HG03060 (cell line): ENCODE measurements around the gene SPAM1.
"Not testable (repeated sequence)": the region's sequence is repeated elsewhere in the genome, so short reads cannot be mapped to it uniquely, and the experiment has no call there.

ENCODE experiments used
- ATAC-seq: cut with Tn5 transposase; IDR thresholded peaks from one replicate; pipeline ENCODE4 v1.9.1; 2021; ENCODE audit warnings: low read depth, moderate number of reproducible peaks; ENCODE audit not compliant: unreplicated experiment

SPAM1 gene, protein sequence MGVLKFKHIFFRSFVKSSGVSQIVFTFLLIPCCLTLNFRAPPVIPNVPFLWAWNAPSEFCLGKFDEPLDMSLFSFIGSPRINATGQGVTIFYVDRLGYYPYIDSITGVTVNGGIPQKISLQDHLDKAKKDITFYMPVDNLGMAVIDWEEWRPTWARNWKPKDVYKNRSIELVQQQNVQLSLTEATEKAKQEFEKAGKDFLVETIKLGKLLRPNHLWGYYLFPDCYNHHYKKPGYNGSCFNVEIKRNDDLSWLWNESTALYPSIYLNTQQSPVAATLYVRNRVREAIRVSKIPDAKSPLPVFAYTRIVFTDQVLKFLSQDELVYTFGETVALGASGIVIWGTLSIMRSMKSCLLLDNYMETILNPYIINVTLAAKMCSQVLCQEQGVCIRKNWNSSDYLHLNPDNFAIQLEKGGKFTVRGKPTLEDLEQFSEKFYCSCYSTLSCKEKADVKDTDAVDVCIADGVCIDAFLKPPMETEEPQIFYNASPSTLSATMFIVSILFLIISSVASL

DNA sequence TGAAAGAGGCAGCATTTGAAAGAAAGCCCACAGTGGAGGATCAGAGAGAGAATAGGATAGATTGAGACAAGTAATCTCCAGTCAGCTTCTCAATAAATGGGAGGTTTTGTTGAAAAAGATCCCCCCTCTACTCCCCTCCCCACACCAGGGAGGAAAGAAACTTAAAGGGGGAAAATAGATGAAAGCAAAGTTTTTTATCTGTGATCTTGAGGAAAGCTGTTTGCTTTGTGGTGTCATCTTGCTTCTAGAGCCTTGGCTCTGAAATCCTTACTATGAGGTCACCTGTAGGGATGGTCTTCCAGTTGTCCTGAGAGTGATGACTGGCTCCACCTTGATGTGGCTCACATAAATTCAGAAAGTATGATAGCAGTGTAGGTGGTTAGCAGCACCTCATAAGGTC, at the start of gene SPAM1:
Gene SPAM1, plus strand, starts transcription at position 301 of the 400 bp plus-strand sequence. CDS start 28,330 bp downstream, outside the sequence.
- ATAC-seq: no peak

DNA sequence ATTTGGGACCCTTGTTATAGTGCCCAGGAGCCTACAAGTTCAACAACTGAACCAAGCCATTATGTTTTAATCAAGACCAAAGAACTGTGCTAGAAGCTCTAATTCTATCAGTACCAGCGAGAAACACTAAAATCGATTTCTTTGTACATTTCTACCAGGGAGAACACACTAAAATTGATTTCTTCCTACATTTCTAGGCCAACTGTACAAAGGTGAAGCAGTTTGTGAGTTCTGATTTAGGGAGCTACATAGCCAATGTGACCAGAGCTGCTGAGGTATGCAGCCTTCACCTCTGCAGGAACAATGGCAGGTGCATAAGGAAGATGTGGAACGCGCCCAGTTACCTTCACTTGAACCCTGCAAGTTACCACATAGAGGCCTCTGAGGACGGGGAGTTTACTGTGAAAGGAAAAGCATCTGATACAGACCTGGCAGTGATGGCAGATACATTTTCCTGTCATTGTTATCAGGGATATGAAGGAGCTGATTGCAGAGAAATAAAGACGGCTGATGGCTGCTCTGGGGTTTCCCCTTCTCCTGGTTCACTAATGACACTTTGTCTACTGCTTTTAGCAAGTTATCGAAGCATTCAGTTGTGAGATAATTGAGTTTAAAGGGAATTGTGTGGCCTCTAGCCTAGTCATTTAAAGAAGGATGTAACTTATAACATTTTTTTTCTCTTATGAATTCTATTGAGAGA, 48.3 kb upstream of the SPAM1 start:
- ATAC-seq: no peak

DNA sequence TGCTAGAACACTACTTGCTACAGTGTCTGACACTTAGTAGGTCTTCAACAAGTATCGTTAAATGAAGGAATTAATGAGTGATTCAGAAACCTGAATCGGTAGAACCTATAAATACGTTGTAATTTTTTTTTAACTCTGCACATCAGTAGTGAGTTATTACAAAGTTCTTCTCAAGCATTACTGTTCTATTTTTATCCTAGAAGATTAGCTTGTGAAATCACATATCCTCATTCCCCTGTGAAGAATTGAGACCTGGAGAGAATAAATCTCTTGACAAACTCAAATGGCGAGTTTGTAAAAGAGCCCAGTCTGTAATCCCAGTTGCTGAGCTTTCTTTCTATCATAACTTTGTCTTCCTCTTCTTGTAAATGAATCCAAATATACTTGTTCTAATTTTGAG, 45.4 kb upstream of the SPAM1 start:
- no peak for ATAC-seq

DNA sequence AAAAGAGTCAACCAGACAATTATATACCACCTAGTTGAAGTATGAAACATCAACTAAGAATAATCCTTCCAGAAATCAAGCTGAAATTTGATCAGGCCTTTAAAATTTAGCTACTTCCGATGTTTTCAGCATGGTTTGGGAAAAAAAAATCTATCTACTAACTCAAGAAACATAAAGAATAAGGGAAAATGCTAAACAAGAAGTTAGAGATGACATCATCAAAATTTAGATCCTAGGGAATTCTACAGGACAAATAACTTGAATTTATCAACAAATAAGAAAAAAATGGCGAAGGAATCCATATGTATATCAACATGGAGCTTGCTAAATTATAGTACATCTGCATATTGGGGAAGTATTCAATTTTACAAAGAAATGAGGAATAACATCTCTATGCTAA, 43.7 kb upstream of the SPAM1 start:
- ATAC-seq: no peak

DNA sequence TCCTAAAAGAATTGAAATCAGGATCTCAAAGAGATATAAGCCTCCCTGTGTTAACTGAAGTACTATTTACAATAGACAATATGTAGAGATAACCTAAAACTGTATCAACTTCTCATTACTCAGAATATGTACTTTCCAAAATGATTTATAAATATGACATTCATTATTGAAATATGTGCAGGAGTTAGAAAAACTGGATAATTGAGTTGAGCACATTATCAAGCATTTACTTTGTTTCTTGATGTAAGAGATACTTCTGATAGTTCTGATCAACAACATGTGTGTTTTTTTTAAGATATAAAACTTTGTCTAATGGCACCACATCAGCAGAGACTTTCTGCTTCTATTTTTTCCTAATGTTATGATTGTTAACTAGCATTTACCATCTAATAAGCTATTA, 41.9 kb upstream of the SPAM1 start:
- ATAC-seq: no peak

DNA sequence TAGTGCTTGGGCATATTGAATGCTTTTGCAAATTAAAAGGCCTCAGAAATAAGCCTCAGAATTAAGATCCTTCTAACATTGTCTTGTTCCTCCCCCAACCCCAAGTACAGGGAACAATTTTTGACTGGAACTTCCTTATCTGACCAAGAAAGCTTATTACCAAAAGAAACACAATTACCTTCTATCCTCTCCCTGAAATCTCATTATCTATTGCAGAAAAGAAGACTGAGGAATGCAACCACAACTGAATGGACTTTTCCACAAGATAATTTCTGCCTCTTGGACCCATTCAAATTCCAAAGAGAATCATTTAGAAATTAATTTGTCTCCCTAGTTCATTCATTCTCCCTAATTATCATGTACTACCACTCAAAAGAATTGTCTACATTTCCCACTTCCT, 36.8 kb upstream of the SPAM1 start:
- ATAC-seq: no peak

DNA sequence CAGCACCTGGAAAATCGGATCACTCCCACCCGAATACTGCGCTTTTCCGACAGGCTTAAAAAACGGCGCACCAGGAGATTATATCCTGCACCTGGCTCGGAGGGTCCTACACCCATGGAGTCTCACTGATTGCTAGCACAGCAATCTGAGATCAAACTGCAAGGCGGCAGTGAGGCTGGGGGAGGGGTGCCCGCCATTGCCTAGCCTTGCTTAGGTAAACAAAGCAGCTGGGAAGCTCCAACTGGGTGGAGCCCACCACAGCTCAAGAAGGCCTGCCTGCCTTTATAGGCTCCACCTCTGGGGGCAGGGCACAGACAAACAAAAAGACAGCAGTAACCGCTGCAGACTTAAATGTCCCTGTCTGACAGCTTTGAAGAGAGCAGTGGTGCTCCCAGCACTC, 30.3 kb upstream of the SPAM1 start:
- ATAC-seq: not testable (repeated sequence)

DNA sequence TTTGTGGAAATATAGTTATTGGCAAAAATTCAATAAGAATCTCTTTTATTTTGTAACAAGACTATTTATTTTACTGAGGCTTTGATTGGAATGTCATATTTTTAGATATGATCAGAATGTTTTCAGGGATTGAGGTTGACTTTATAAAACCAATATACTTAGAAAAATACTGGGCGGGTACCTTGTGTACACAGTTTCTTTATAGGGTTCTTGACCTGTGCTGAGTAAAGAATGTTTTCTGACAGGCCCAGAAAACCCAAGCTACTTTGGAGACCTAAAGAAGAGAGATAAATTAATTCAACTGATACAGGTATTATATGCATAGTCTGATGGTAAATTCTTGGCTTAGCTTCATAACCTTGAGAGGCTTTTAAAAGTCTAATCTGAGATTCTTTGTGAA, 23.9 kb upstream of the SPAM1 start:
- ATAC-seq: no peak

DNA sequence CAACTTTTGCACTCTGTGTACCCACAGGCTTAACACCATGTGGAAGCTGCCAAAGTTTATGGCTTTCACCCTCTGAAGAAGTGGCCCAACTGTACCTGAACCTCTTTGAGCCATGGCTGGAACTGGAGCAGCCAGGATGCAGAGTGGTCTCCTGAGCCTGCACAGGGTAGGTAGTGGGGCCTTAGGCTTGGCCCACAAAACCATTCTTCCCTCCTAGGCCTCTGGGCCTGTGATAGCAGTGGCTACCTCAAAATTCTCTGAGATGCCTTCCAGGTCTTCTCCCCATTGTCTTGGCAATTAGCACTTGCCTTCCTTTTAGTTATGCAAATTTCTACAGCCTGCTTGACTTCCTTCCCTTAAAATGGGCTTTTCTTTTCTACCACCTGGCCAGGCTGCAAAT, 19.3 kb upstream of the SPAM1 start:
- no peak for ATAC-seq

DNA sequence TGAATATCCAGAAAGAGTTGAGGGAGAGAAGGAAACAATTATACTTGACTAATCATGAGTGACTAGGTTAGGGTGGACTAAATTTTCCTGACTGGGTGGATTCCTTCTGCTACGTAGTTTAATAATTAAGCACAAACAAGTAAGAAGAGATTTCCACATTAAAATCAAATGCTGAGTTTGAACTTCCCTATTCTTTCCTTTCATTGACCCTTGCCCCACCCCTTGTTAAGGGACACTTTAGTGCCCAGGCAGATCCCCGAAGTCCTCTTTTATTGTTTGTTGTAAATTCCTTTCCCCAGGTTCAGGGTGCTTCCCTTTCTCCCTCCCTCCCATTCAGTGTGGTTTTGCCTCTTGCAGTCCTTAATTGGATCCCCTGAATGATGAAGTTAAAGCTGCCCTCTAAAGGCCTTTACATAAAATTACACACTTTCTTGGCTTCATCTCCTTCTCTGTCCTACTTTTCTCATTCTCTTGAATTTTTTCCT, 8.8 kb upstream of the SPAM1 start:
- no peak for ATAC-seq

DNA sequence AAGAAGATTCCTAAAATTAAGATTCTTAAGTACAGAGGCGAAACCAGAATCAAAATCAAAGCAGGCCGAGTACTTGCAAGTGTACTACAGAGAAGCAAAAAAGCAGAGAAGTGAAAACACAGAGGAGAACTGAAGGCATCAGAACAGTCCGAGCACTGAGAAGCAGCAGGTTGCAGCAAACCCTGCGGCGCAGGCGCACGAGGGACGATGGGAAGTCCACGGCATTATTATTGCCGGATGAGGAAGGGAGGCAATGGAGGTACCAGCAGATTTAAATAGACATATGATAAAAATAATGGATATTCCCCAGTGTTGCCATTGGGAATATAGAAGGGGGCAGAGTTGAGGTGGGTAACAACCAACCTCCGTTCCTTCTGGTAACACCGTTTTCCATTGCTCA, 7.2 kb upstream of the SPAM1 start:
- ATAC-seq: no peak

DNA sequence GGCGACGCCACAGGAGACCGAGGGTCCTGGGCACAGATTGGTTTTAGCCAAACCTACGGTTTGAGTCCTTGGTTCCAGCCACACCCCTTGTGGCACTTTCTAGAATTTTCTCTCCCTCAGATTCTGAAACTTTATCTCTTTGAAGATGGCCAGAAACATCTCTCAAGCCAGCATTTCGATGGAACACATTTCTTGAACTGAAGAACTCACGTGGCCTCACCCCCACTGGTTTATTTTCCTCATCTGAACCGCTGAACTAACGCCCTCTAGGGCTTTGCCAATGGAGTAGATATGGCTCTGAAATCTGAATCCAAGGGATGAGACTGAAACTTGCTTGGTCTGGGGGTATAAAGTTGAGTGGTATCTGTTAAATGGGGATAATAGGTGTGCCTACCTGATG, 6.7 kb upstream of the SPAM1 start:
- ATAC-seq: no peak

DNA sequence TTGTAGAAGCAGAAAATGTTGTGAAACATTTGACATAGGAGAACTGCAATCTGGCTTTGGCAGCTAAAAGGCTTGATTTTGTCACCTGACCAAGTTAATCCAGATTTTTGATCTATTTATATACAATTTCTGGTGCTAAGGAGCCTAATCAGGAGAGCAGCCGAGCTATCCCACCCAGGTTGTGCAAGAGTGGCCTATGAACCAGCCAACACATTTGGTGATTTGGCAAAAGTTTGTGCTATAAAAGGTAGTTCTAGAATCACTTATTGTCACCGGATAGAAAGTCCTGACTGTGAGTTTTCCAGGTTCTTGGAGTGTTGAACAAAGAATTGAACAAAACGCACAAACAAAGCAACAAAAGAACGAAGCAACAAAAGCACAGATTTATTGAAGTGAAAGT, 1.4 kb upstream of the SPAM1 start:
- no peak for ATAC-seq

DNA sequence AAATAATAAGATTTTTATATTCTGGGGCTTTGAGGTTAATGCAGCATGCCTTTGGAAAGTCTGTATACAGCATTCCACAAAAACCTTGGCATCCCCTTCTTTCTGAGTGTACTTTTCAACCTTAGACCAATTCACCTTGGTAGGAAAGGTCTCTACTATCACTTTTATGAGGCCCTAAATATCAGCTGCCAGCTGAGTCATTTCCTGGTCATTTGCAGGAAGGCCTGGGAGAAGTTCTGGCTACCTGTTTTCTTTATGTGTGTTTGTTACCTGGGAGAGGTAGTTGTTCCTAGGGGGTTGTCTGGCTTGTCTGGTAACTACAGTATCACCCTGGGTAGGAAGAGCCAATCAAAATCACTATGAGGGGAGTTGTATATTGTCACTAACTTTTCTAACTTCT, 4.1 kb downstream of the SPAM1 start:
- no peak for ATAC-seq

DNA sequence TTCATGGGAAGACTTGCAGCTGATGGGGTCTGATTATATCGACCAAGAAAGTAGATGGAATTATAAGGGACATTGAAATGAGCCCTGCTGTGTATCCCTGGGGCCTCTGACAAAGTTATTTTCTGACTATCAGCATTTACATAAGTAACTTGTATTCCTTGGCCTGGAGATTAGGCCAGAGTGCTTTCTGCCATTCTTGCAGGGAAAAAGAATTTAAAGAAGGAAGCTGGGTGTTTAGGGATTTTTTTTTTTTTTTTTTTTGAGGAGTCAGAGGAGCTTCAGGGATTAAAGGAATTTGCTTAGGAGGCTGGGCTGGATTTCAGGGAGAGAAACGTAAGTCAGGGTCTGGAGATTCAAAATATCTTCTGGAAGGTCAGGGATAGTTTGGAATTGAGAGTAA, 4.6 kb downstream of the SPAM1 start:
- no peak for ATAC-seq

DNA sequence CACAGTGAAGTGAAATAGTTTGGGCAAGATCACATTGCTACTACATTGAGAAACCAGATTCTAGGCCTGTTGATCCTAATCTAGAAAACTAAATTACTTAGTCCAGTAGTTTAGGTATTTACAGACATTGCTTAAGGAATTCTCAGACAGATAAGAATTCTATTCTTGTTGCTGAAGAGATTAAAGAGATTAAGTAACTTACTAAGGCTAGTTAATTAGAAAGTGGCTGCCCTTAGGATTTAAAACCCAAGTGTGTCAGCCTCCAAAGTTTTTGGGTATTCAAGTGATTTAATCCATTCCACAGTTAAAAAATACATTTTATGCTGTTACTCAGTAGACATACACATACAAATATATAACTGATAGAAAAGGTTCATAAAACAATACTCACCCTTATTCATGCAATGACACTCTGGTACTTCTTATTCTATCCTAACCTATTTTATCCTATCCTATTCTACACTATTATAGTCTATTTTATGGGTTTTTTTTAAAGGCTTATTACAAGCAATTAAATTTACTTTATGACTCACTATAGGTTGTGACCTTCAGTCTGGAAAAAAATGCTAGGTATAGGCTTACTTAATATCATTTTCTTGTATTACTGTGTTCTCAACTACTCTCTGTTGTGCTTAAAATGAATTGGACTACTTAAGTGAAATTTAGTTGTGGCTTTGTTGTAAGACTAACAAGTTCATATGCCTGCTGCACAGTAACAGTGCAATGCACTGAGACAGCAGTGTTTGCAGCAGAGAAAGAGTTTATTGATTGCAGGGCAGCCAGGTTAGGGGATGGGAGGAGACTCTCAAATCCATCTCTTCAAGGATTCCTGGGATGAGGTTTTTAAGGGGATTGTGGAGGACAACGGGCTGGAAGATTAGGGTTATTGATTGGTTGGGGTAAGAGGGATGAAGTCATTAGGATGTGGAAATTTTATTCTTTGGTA, 10.7 kb downstream of the SPAM1 start:
- ATAC-seq: no peak

DNA sequence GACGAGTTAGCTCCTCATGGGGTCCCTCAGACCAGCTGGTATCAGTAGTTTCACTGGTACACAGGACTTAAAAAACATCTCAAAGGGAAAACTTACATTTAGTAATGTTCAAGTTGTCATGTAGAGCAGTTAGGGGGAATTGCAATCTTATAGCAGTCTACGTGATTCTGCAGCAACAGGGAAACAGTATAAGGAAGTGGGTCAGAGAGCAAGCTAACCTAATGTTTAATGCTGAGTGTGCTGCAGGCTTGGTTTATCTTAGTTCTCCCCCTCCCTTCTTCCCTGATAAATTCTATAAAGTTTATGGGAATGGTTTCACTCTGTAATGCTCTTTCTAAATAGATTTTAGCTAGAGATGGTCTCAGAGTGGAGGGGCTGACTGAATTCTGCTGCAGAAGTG, 11.3 kb downstream of the SPAM1 start:
- no peak for ATAC-seq

DNA sequence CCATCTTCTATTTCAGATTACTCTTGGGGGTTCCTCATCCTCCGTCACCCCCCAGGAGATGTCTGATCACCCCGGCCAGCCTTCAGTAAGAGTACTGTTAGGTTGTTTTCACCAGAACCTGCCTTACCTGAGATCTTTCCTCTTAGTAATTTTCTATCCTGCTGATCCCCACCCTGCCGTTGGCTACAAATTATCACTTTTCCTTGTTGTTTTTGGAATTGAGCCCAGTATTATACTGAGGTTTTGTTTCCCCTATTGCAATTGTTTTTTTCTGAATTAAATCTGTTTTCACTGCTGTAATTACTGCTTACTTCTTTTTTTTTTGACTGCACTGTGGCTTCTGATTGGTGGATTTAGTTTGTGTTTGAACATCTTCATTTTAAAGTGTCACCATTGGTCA, 14.7 kb downstream of the SPAM1 start:
- no peak for ATAC-seq

DNA sequence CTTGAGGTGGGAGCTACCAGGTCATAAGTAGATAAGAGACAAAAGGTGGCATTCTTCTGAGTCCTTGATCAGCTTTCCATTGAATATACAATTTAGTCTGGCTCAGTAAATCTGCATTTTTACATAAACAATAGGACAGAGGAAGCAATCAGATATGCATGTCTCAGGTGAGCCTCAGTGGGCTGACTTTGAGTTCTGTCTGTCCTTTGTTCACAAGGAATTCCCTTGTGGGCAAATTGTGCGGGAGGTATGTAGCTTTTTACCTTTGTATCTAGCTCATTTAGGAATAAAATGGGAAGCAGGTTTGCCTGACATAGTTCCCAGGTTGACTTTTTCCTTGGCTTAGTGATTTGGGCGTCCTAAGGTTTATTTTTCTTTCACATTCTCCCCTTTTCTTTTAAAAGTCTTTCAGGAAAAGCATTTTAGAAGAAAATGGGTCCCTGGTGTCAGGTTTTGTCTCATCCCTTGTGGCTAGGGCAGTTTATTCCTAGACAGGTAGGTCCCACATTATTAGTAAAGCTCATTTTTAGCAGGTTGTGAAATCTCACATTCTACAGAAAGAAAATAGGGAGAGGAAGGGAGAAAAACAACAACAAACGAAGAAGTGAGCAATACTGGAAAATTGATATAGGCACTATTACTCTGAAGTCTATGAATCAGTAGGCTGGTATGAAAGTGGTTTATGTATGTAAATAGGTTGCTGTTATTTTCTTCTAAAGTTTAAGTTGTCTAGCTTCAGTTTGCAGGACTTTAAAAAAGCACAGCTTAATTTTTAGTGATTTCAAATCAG, 16.5 kb downstream of the SPAM1 start:
- no peak for ATAC-seq

DNA sequence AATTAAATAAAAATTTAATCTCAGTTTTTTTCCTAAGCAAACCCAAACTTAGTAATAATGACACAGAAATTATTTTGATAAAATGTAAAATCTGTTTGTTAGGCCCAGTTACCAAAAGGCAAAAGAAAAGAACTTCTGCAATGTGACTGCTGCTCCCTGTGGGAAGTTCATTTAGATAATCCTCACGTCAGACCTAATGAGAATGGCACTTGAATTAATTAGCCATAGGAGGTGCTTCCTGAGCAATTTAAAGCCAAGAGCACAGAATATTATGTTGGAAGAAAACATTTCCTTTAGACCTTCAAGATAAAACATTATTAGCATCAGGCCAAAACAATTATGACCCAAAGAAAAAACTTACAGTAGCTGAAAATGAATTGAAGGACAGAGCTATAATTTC, 19.4 kb downstream of the SPAM1 start:
- no peak for ATAC-seq
